Heart left ventricle (tissue), 13 donors: Measurements from ENCODE around the gene TEKT2.

Experiments
- POLR2A ChIP-seq, 2 donors: fragments of 450-650 bp; IDR thresholded peaks; one replicate each; pipeline ENCODE4 v1.6.1; 2017; ENCODE audit warnings: antibody characterized with exemption in 2 of 2, mild to moderate bottlenecking in 2 of 2, moderate library complexity in 2 of 2
- TF ChIP-seq, protein P1 (sequence below), 12 donors: fragments of 200-600 bp; sonication (generic) in 4 of 12; IDR thresholded peaks; one replicate each; pipeline versions ENCODE4 v1.5.0 to v1.8.0; 2018 to 2022; ENCODE audit warnings: antibody characterized with exemption in 12 of 12, mild to moderate bottlenecking in 5 of 12
- donor health status: ischemic (EF 13 %, LVEDD 7.1; RV severe dilation, severe dysfunction).
- donor health status: DM: no; HTN: yes; CAD: no.
- donor health status: DM: no; HTN: no; CAD: no.
- donor health status: ischemic (EF 25% LVEDD 6.9; RV normal size, moderate dysfunction).
- donor health status: ischemic (EF 25% LVEDD 5.7; RV mildly dilated, moderate dysfunction).
- donor health status: ischemic (EF 35%, LVEDD 5.7; RV mildly dilated, moderate dysfunction).
- donor health status: nonischemic (EF 11% LVEDD 7.7; RV severe dilation, severe dysfunction).
- donor health status: DM: yes; HTN: yes; CAD: no.
- donor health status: PGD.
- donor health status: ischemic (EF 29% LVEDD 5.4; RV normal size, mild dysfunction).
- donor health status: nonischemic (EF 23%, LVEDD 6.1; RV moderate dilation, normal function).

DNA sequence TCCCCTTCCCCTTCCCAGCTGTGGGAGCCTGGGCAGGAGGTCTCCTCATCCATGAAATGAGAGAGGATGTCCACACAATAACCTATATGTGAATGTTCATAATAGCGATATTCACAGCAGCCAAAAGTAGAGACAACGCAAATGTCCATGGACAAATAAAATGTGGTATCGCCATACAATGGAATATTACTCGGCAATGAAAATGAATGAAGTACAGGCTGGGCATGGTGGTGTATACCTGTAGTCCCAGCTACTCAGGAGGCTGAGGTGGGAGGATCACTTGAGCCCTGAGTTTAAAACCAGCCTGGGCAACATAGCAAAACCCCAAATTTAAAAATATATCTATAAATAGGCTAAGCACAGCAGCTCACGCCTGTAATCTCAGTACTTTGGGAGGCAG, 17.7 kb downstream of the TEKT2 start:
- TF ChIP-seq POLR2A (IDR thresholded peaks at IDR 0.05): no peak
- TF ChIP-seq, protein P1, sequence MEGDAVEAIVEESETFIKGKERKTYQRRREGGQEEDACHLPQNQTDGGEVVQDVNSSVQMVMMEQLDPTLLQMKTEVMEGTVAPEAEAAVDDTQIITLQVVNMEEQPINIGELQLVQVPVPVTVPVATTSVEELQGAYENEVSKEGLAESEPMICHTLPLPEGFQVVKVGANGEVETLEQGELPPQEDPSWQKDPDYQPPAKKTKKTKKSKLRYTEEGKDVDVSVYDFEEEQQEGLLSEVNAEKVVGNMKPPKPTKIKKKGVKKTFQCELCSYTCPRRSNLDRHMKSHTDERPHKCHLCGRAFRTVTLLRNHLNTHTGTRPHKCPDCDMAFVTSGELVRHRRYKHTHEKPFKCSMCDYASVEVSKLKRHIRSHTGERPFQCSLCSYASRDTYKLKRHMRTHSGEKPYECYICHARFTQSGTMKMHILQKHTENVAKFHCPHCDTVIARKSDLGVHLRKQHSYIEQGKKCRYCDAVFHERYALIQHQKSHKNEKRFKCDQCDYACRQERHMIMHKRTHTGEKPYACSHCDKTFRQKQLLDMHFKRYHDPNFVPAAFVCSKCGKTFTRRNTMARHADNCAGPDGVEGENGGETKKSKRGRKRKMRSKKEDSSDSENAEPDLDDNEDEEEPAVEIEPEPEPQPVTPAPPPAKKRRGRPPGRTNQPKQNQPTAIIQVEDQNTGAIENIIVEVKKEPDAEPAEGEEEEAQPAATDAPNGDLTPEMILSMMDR (IDR thresholded peaks at IDR 0.05): no peak
